Brain microvascular endothelial cell (primary cell): ENCODE measurements around the gene CHRND.

Experiments
- DNase-seq: peaks from one replicate; pipeline ENCODE4 v3.0.0-alpha.2; 2020
- H3K27ac ChIP-seq: fragments of 250-450 bp; sonication (Bioruptor Pico); 2 replicates; pipeline ENCODE4 v1.5.1; 2020; ENCODE audit warnings: mild to moderate bottlenecking, moderate library complexity
- H3K27me3 ChIP-seq: fragments of 250-450 bp; sonication (Bioruptor Pico); replicated peaks from 2 replicates; pipeline ENCODE4 v1.5.1; 2020; ENCODE audit warnings: mild to moderate bottlenecking
- H3K36me3 ChIP-seq: fragments of 250-450 bp; sonication (Bioruptor Pico); replicated peaks from 2 replicates; pipeline ENCODE4 v1.5.1; 2020; ENCODE audit warnings: mild to moderate bottlenecking
- H3K4me3 ChIP-seq: 2 replicates; pipeline ENCODE4 v1.5.1; 2011; ENCODE audit warnings: low read depth, mild to moderate bottlenecking, control low read depth, low read length, moderate library complexity
- in situ Hi-C: cut with HindIII; loops from 2 replicates; pipeline ENCODE4 v1.10.0; 2017; ENCODE audit warnings: low sequenced_read_pairs, low pct_ligation_motif_present
- TF ChIP-seq, protein P1 (sequence below): IDR thresholded peaks from 2 replicates; pipeline ENCODE4 v1.5.1; 2011; ENCODE audit warnings: low read depth, mild to moderate bottlenecking, moderate library complexity, low read length, control low read depth, inconsistent platforms; ENCODE audit errors: missing control alignments

CHRND gene

GRCh38 chr2:232502511-232502910, 23.4 kb upstream of the CHRND start:
- no peak overlapping the region for H3K4me3 ChIP-seq
- H3K27me3 ChIP-seq: peaks cover 52% of the 10 kb centered on the region
- DNase-seq: no peak
- no peak overlapping the region for H3K27ac ChIP-seq
- in situ Hi-C loops: no loop called here
- TF ChIP-seq, protein P1, sequence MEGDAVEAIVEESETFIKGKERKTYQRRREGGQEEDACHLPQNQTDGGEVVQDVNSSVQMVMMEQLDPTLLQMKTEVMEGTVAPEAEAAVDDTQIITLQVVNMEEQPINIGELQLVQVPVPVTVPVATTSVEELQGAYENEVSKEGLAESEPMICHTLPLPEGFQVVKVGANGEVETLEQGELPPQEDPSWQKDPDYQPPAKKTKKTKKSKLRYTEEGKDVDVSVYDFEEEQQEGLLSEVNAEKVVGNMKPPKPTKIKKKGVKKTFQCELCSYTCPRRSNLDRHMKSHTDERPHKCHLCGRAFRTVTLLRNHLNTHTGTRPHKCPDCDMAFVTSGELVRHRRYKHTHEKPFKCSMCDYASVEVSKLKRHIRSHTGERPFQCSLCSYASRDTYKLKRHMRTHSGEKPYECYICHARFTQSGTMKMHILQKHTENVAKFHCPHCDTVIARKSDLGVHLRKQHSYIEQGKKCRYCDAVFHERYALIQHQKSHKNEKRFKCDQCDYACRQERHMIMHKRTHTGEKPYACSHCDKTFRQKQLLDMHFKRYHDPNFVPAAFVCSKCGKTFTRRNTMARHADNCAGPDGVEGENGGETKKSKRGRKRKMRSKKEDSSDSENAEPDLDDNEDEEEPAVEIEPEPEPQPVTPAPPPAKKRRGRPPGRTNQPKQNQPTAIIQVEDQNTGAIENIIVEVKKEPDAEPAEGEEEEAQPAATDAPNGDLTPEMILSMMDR: no peak
- no peaks in the 10 kb centered on the region for H3K36me3 ChIP-seq

GRCh38 chr2:232502911-232503808, 22.8 kb upstream of the CHRND start:
- Histone ChIP-seq H3K27me3 (peaks cover 52% of the 10 kb centered on the region), H3K4me3 (no peak overlapping the region), H3K36me3 (no peaks in the 10 kb centered on the region), H3K27ac (no peak overlapping the region)
- in situ Hi-C loops: no loop called here
- peak; percentile 14 for DNase-seq
- TF ChIP-seq, protein P1: no peak

GRCh38 chr2:232503809-232504323, 22.1 kb upstream of the CHRND start:
- Histone ChIP-seq H3K27me3 (peaks cover 56% of the 10 kb centered on the region), H3K27ac (no peak overlapping the region), H3K36me3 (no peaks in the 10 kb centered on the region), H3K4me3 (no peak overlapping the region)
- no peak for DNase-seq
- in situ Hi-C loops: no loop called here
- TF ChIP-seq, protein P1: no peak

- TF ChIP-seq, protein P1: no peak
- H3K27me3 ChIP-seq: peaks cover 54% of the 10 kb centered on the region
Observed at GRCh38 chr2:232504438-232504837, 21.5 kb upstream of the CHRND start.

DNA sequence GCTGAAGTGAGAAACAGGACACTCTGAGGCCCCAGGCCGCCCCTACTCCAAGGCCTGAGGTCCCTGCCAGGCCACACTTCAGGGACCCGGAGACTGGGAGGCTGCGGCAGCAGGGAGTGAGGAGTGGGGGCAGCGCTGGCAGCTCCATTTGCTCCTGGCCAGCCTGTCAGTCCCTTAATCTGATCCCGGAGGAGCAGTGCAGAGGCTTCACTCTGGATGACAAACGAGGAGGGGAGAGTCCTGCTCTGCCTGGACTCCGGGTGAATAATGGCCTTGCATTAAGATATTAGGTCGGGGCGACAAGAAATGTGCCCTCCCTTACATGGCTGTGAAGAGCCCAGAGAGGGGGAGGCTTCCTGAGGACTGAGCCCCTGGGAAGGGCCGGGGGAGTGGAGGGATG, 20.1 kb upstream of the CHRND start:
- no peak for DNase-seq
- in situ Hi-C loops: no loop called here
- no peaks in the 10 kb centered on the region for H3K36me3 ChIP-seq
- TF ChIP-seq, protein P1: no peak
- H3K4me3 ChIP-seq: no peak overlapping the region
- peaks cover 49% of the 10 kb centered on the region for H3K27me3 ChIP-seq
- no peak overlapping the region for H3K27ac ChIP-seq

More at GRCh38 chr2:232504438-232504837, 21.5 kb upstream of the CHRND start:
- DNase-seq: no peak
- Histone ChIP-seq H3K36me3 (no peaks in the 10 kb centered on the region), H3K4me3 (no peak overlapping the region), H3K27ac (no peak overlapping the region)
- in situ Hi-C loops: no loop called here
